ENCODE results near the gene TIMP4. TPM values are rescaled to one million over a fixed set of nuclear protein-coding genes. Genes with fewer than 3 reads are reported as not detected.

Gene TIMP4
- polyA plus RNA-seq, 1 of the 3 experiments (the other 2 are of a cell fraction) = not detected

DNA sequence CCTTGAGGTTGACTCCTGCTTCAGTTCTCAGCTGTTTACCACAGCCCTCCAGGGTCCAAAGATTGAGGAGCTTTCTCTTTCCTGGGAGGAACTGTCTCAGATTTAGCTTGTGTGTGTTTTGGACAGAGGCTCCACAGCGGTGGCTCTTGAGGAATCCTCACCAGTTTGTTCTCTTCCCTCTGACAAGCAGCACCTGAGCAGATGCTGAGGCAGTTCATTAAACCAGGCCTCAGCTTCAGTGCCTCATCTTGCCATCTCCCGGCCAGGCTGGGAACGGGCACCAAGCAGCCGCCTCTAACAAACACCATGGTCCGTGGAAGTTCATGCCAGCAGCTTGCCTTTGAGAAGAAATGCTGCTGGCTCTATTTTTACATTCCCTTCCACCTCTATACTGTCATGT, 25.8 kb upstream of the TIMP4 start:
- peaks cover 10% of the 10 kb centered on the region for H3F3A ChIP-seq (replicated peaks; ENCODE audit: insufficient read depth)
- no peaks in the 10 kb centered on the region for H3K9me3 ChIP-seq
- no peak overlapping the region for H3K4me3 ChIP-seq (ENCODE audit: low read depth in 2 of 2, low read length in 1 of 2)
- CTCF ChIA-PET = interaction anchor here (0.8 to 3.4 kb wide), 7 partner anchors 8 to 295 kb away, joined by 3 to 23 read pairs (median 4); no protein-coding TSS in a partner anchor
- H3K4me2 ChIP-seq = no peak overlapping the region
- H3K27ac ChIP-seq (ENCODE audit: low read depth in 2 of 2, low read length in 1 of 2) = no peak overlapping the region
- H3K9me2 ChIP-seq = no peaks in the 10 kb centered on the region
- H3K36me3 ChIP-seq (replicated peaks in 1 of 2; ENCODE audit: control insufficient read depth in 1 of 2, insufficient read depth in 2 of 2, low read length in 1 of 2) = no peaks in the 10 kb centered on the region
- TF ChIP-seq FOSL2 (IDR thresholded peaks at IDR 0.05; ENCODE audit: borderline replicate concordance, low read depth) (no peak), NFIC (IDR thresholded peaks at IDR 0.05; ENCODE audit: borderline replicate concordance) (no peak), TAF1 (IDR thresholded peaks at IDR 0.05; ENCODE audit: borderline replicate concordance, low read depth, low read length) (no peak), YY1 (IDR thresholded peaks at IDR 0.05; ENCODE audit: low read depth) (no peak), GABPA (IDR thresholded peaks at IDR 0.05; ENCODE audit: low read depth) (no peak), TCF12 (IDR thresholded peaks at IDR 0.05) (no peak), RXRA (IDR thresholded peaks at IDR 0.05; ENCODE audit: borderline replicate concordance, low read depth) (no peak), EP300 (IDR thresholded peaks at IDR 0.05; ENCODE audit: borderline replicate concordance in 1 of 2, low read depth in 1 of 2, low read length in 1 of 2) (no peak), GATA2 (CRISPR knock-in tag; IDR thresholded peaks at IDR 0.05) (no peak), RAD21 (IDR thresholded peaks at IDR 0.05; ENCODE audit: low read length) (no peak), MEF2A (IDR thresholded peaks at IDR 0.05; ENCODE audit: borderline replicate concordance, low read depth) (no peak), SIN3A (IDR thresholded peaks at IDR 0.05; ENCODE audit: borderline replicate concordance, low read depth, low read length) (no peak), CHD2 (IDR thresholded peaks at IDR 0.05; ENCODE audit: low read length, partially characterized antibody) (no peak), CTCF (IDR thresholded peaks at IDR 0.05) (no peak), ELF1 (IDR thresholded peaks at IDR 0.05) (no peak), USF1 (IDR thresholded peaks at IDR 0.05; ENCODE audit: borderline replicate concordance, low read depth) (no peak)
- no peaks in the 10 kb centered on the region for H4K20me1 ChIP-seq (ENCODE audit: insufficient read depth)
- H3K27me3 ChIP-seq (ENCODE audit: insufficient read depth) = no peaks in the 10 kb centered on the region
- DNase-seq = no peak
- POLR2A ChIA-PET = no interaction called here
- 89% methylated on average over 5 of the region's 5 CpGs for WGBS (ENCODE audit: low lambda C conversion rate)
- no peak overlapping the region for H3K9ac ChIP-seq
- peaks cover 0 to 26% of the 10 kb centered on the region in 2 experiments; a peak in 3 of 4 replicates for H3K4me1 ChIP-seq (ENCODE audit: control insufficient read depth in 1 of 2, insufficient read depth in 2 of 2, low read depth in 1 of 2, low read length in 1 of 2)
- H2AFZ ChIP-seq (ENCODE audit: low read depth) = no peak overlapping the region
- no peaks in the 10 kb centered on the region for H3K79me2 ChIP-seq (ENCODE audit: insufficient read depth)

Data from SK-N-SH (cell line).